ENCODE results near the gene SLC24A3.

DNA sequence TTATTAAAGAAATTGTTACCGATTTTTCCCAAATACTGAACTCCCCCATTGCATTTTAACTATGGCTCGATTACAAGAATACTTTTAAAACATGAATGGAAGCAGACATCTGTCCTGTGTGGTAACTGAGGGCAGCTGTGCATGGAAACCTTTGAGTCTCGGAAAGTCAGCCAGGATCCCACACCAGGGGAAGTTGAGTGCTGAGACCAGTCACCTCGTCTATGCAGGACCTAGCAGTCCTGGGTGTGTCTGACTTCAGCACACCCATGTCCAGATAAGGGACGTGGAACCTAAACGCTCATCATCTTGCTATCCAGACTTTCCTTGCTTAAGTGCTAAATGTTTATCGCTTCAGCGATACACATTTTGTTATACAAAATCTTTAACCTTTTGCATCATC lies 551.8 kb downstream of the SLC24A3 start:
- TF ChIP-seq EZH2phosphoT487 (IDR thresholded peaks at IDR 0.05; ENCODE audit: borderline replicate concordance, low read depth, low read length) (no peak), CTCF (conservative IDR thresholded peaks at IDR 0.05; ENCODE audit: low read length) (no peak)

All from OCI-LY7 (cell line).